Brain microvascular endothelial cell (primary cell): Measurements from ENCODE around the gene DFFB.

Experiments
- DNase-seq: peaks from one replicate; pipeline ENCODE4 v3.0.0-alpha.2; 2020
- H3K27ac ChIP-seq: fragments of 250-450 bp; sonication (Bioruptor Pico); 2 replicates; pipeline ENCODE4 v1.5.1; 2020; ENCODE audit warnings: mild to moderate bottlenecking, moderate library complexity
- H3K27me3 ChIP-seq: fragments of 250-450 bp; sonication (Bioruptor Pico); replicated peaks from 2 replicates; pipeline ENCODE4 v1.5.1; 2020; ENCODE audit warnings: mild to moderate bottlenecking
- H3K36me3 ChIP-seq: fragments of 250-450 bp; sonication (Bioruptor Pico); replicated peaks from 2 replicates; pipeline ENCODE4 v1.5.1; 2020; ENCODE audit warnings: mild to moderate bottlenecking
- H3K4me3 ChIP-seq: 2 replicates; pipeline ENCODE4 v1.5.1; 2011; ENCODE audit warnings: low read depth, mild to moderate bottlenecking, control low read depth, low read length, moderate library complexity
- in situ Hi-C: cut with HindIII; loops from 2 replicates; pipeline ENCODE4 v1.10.0; 2017; ENCODE audit warnings: low sequenced_read_pairs, low pct_ligation_motif_present
- TF ChIP-seq, protein P1 (sequence below): IDR thresholded peaks from 2 replicates; pipeline ENCODE4 v1.5.1; 2011; ENCODE audit warnings: low read depth, mild to moderate bottlenecking, moderate library complexity, low read length, control low read depth, inconsistent platforms; ENCODE audit errors: missing control alignments

Gene DFFB

DNA sequence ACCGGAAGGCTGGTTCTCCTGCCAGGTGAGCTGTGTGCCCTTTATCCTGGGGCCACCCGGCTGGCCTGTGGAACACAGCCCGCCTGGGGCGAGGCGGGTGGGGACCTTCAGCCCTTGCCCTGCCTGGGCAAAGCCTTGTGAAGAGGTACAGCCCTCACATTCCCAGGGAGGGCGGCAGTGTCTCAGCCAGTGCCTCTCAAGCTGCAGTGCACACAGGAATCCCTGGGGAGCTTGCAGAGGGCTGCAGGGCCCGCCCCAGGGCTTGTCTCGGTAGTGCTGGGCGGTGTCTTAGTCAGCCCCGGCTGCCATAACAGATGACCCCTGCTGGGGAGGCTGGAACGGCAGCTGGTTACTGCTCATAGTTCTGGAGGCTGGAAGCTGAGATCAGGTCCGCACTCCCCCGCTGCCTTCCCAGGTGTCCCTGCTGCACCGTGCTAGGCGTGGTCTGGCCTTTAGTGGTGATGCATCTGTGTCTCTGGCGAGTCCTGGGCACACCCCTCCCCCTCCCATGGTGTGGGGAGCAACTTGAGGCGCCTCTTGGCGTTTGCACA lies 12.6 kb downstream of the DFFB start:
- DNase-seq: peak; percentile 70
- Histone ChIP-seq H3K4me3 (no peak overlapping the region), H3K27me3 (no peaks in the 10 kb centered on the region), H3K27ac (no peak overlapping the region), H3K36me3 (peaks cover 4% of the 10 kb centered on the region)
- in situ Hi-C loops: no loop called here
- TF ChIP-seq, protein P1, sequence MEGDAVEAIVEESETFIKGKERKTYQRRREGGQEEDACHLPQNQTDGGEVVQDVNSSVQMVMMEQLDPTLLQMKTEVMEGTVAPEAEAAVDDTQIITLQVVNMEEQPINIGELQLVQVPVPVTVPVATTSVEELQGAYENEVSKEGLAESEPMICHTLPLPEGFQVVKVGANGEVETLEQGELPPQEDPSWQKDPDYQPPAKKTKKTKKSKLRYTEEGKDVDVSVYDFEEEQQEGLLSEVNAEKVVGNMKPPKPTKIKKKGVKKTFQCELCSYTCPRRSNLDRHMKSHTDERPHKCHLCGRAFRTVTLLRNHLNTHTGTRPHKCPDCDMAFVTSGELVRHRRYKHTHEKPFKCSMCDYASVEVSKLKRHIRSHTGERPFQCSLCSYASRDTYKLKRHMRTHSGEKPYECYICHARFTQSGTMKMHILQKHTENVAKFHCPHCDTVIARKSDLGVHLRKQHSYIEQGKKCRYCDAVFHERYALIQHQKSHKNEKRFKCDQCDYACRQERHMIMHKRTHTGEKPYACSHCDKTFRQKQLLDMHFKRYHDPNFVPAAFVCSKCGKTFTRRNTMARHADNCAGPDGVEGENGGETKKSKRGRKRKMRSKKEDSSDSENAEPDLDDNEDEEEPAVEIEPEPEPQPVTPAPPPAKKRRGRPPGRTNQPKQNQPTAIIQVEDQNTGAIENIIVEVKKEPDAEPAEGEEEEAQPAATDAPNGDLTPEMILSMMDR: peak; percentile 36

- peaks cover 4% of the 10 kb centered on the region for H3K36me3 ChIP-seq
- no peak overlapping the region for H3K4me3 ChIP-seq
- TF ChIP-seq, protein P1: no peak
- no peak overlapping the region for H3K27ac ChIP-seq
- H3K27me3 ChIP-seq: no peaks in the 10 kb centered on the region
- in situ Hi-C loops: no loop called here
- no peak for DNase-seq
Measured at GRCh38 chr1:3871451-3871805, 14.2 kb downstream of the DFFB start.

GRCh38 chr1:3872546-3872945 lies 15.3 kb downstream of the DFFB start:
- no peaks in the 10 kb centered on the region for H3K27me3 ChIP-seq
- H3K27ac ChIP-seq: no peak overlapping the region
- H3K4me3 ChIP-seq: no peak overlapping the region
- DNase-seq: no peak
- H3K36me3 ChIP-seq: peaks cover 4% of the 10 kb centered on the region
- in situ Hi-C loops: no loop called here
- TF ChIP-seq, protein P1: no peak

DNA sequence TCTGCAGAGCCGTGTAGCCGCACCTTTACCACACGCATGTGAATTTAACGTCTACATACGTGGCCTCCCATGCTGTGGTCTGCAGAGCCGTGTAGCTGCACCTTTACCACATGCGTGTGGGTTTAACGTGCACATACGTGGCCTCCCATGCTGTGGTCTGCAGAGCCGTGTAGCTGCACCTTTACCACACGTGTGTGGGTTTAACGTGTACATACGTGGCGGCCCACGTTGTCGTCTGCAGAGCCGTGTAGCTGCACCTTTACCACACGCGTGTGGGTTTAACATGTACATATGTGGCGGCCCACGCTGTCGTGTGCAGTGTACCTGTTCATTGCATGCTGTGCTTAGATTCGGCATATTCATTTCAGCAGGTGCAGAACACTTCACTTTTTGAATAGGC lies 17.5 kb downstream of the DFFB start:
- H3K4me3 ChIP-seq: no peak overlapping the region
- TF ChIP-seq, protein P1: no peak
- in situ Hi-C loops: no loop called here
- DNase-seq: no peak
- H3K27me3 ChIP-seq: no peaks in the 10 kb centered on the region
- H3K27ac ChIP-seq: no peak overlapping the region
- peaks cover 6% of the 10 kb centered on the region for H3K36me3 ChIP-seq

- no peak for DNase-seq
- Histone ChIP-seq H3K36me3 (peaks cover 6% of the 10 kb centered on the region), H3K27ac (no peak overlapping the region), H3K27me3 (no peaks in the 10 kb centered on the region), H3K4me3 (no peak overlapping the region)
- in situ Hi-C loops: no loop called here
- TF ChIP-seq, protein P1: no peak
Measured at GRCh38 chr1:3876716-3877115, 19.4 kb downstream of the DFFB start.

DNA sequence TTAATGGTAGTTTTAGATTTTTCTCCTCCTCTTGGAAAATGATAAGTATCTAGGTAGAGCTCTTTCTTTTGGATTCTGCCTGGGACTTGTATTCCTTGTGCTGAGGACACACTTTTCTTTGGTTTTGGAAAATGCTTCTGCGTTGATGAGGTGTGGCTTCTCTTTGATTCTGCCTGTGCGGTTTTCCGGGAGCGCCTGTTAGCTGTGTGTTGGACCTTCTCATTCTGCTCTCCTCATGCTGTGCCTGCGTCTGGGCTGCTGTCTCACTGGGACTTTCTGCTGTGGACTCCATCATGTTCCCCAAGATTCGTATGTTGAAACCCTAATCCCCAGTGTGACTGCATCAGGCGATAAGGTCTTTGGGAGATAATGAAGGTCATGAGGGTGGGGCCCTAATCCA lies 21.8 kb downstream of the DFFB start:
- H3K36me3 ChIP-seq: peaks cover 9% of the 10 kb centered on the region
- no peaks in the 10 kb centered on the region for H3K27me3 ChIP-seq
- no peak overlapping the region for H3K27ac ChIP-seq
- in situ Hi-C loops: no loop called here
- DNase-seq: no peak
- no peak overlapping the region for H3K4me3 ChIP-seq
- TF ChIP-seq, protein P1: no peak
